B cell (primary cell): Measurements from ENCODE around the gene ARHGAP15. TPM values are rescaled to one million over a fixed set of nuclear protein-coding genes. Genes with fewer than 3 reads are reported as not detected.
A peak's percentile ranks its signal among the peaks of the same experiment; 100 is the strongest.

Experiments
- ATAC-seq: fragments of 200-7000 bp; cut with Tn5 transposase; one replicate; pipeline ENCODE4 v1.10.0; 2021; ENCODE audit warnings: low read depth, mild to moderate bottlenecking, moderate number of reproducible peaks, moderate library complexity
- CTCF ChIA-PET: fragments of 350-600 bp; sonication (Branson Sonifier 250); formaldehyde crosslinking; loops from one replicate; lab custom pipeline; 2021; ENCODE audit warnings: antibody characterized with exemption, inconsistent platforms; lab: Charles Lee
- POLR2A ChIA-PET: fragments of 350-600 bp; sonication (Branson Sonifier 250); formaldehyde crosslinking; loops from one replicate; lab custom pipeline; 2021; ENCODE audit warnings: antibody characterized with exemption; lab: Charles Lee
- DNase-seq: peaks from one replicate; pipeline ENCODE4 v3.0.0; 2013
- H2AFZ ChIP-seq: 2 replicates; pipeline ENCODE4 v1.6.1; 2012; ENCODE audit warnings: mild to moderate bottlenecking, low read depth, low read length; ENCODE audit not compliant: insufficient read depth, poor library complexity, severe bottlenecking
- H3K27ac ChIP-seq, 2 donors: 1 replicate in 1 of 2; 2 replicates in 1 of 2; pipeline ENCODE4 v1.5.1; 2012 to 2013; ENCODE audit warnings: low read length in 2 of 2, mild to moderate bottlenecking in 2 of 2, moderate library complexity in 1 of 2
- H3K27me3 ChIP-seq, 4 experiments: fragments of 200-600 bp in 1 of 4; sonication (generic) in 1 of 4; replicated peaks in 1 of 4; 1 replicate in 2 of 4; 2 replicates in 2 of 4; pipeline versions ENCODE4 v1.6.1 to v1.7.0; 2013 to 2016; ENCODE audit warnings: low read length in 3 of 4, mild to moderate bottlenecking in 2 of 4, mixed read lengths in 1 of 4, moderate library complexity in 1 of 4; ENCODE audit not compliant: insufficient read depth in 4 of 4, control insufficient read depth in 3 of 4; ENCODE audit errors: control extremely low read depth in 1 of 4
- H3K36me3 ChIP-seq, 2 experiments: replicated peaks in 1 of 2; 1 replicate in 1 of 2; 2 replicates in 1 of 2; pipeline versions ENCODE4 v1.6.1 to v1.7.1; 2013; ENCODE audit warnings: low read length in 1 of 2; ENCODE audit not compliant: insufficient read depth in 2 of 2, control insufficient read depth in 1 of 2; ENCODE audit errors: control extremely low read depth in 1 of 2, extremely low read depth in 1 of 2
- H3K4me1 ChIP-seq, 2 donors: fragments of 200-600 bp in 1 of 2; sonication (generic) in 1 of 2; 1 replicate in 1 of 2; 2 replicates in 1 of 2; pipeline versions ENCODE4 v1.5.1 to v1.6.1; 2013 to 2017; ENCODE audit warnings: low read length in 2 of 2; ENCODE audit not compliant: control insufficient read depth in 2 of 2, insufficient read depth in 2 of 2
- H3K4me2 ChIP-seq: replicated peaks from 2 replicates; pipeline ENCODE3; 2012; ENCODE audit warnings: mild to moderate bottlenecking, low read depth, low read length; ENCODE audit not compliant: poor library complexity, severe bottlenecking
- H3K4me3 ChIP-seq, 5 experiments: fragments of 200-600 bp in 1 of 5; sonication (generic) in 1 of 5; 1 replicate in 3 of 5; 2 replicates in 2 of 5; pipeline versions ENCODE4 v1.5.1 to v1.7.0; 2011 to 2016; ENCODE audit warnings: low read length in 4 of 5, mild to moderate bottlenecking in 4 of 5, low read depth in 2 of 5, control low read depth in 1 of 5, moderate library complexity in 1 of 5; ENCODE audit not compliant: insufficient read depth in 1 of 5; ENCODE audit errors: control extremely low read depth in 1 of 5, extremely low read depth in 1 of 5
- H3K79me2 ChIP-seq: fragments of 200-600 bp; sonication (generic); one replicate; pipeline ENCODE4 v1.6.0; 2016; ENCODE audit warnings: low read length; ENCODE audit not compliant: control insufficient read depth, insufficient read depth
- H3K9ac ChIP-seq: fragments of 200-600 bp; sonication (generic); 2 replicates; pipeline ENCODE4 v1.6.1; 2017; ENCODE audit warnings: mild to moderate bottlenecking, low read length, moderate library complexity
- H3K9me3 ChIP-seq, 3 donors: one replicate each; pipeline versions ENCODE4 v1.6.1 to v1.7.1; 2013; ENCODE audit warnings: low read length in 2 of 3; ENCODE audit not compliant: control insufficient read depth in 2 of 3, insufficient read depth in 1 of 3; ENCODE audit errors: control extremely low read depth in 1 of 3
- H4K20me1 ChIP-seq: 2 replicates; pipeline ENCODE4 v1.6.0; 2012; ENCODE audit warnings: mild to moderate bottlenecking, low read length; ENCODE audit not compliant: insufficient read depth, control insufficient read depth, poor library complexity, severe bottlenecking
- H3K27ac Mint-ChIP-seq: one replicate; pipeline ENCODE4 v1.8.0; 2021; ENCODE audit warnings: mixed read lengths
- H3K27me3 Mint-ChIP-seq: one replicate; pipeline ENCODE4 v1.8.0; 2021; ENCODE audit warnings: mixed read lengths
- H3K4me1 Mint-ChIP-seq: one replicate; pipeline ENCODE4 v1.8.0; 2021; ENCODE audit warnings: mixed read lengths
- H3K4me3 Mint-ChIP-seq: one replicate; pipeline ENCODE4 v1.8.0; 2021; ENCODE audit warnings: mixed read lengths
- H3K9me3 Mint-ChIP-seq: one replicate; pipeline ENCODE4 v1.8.0; 2022; ENCODE audit warnings: mixed read lengths; ENCODE audit not compliant: insufficient read depth
- CTCF ChIP-seq: fragments of 200-600 bp; IDR thresholded peaks from one replicate; pipeline ENCODE4 v1.8.0; 2022; ENCODE audit warnings: antibody characterized with exemption, mild to moderate bottlenecking
- EZH2 ChIP-seq: IDR thresholded peaks from 2 replicates; pipeline ENCODE4 v1.6.1; 2012; ENCODE audit warnings: borderline replicate concordance, low read depth, mild to moderate bottlenecking, moderate library complexity, low read length; ENCODE audit not compliant: insufficient read depth, poor library complexity, severe bottlenecking
- WGBS: methylation state at CpG from one replicate; pipeline ENCODE4 v1.1.5; 2013; ENCODE audit warnings: missing lambda C conversion rate; ENCODE audit not compliant: insufficient coverage; 5-methylcytosine and 5-hydroxymethylcytosine counted together
- intact Hi-C: fragments of 100-400 bp; cut with micrococcal nuclease; formaldehyde crosslinking; loops from one replicate; pipeline ENCODE4 v1.10.0; 2022
- polyA plus RNA-seq: library from polyadenylated mRNA; depleted of rRNA; stranded (reverse); fragments of >200 nt; gene quantifications from 2 replicates; pipeline ENCODE4 v1.2.3, GENCODE V29; 2012
- total RNA-seq, 2 donors: library from RNA; stranded (reverse); fragments of 120-200 nt in 1 of 2; gene quantifications; 1 replicate in 1 of 2; 2 replicates in 1 of 2; pipeline versions ENCODE4 v1.2.3 to v1.2.4, GENCODE V29; 2013 to 2022

The ARHGAP15 gene
- total and polyA plus RNA-seq, 2 donors (not counting 1 experiment from before 2014, with no cell fraction given): 58.6 to 187 TPM

GRCh38 chr2:143259368-143259958 is 130.2 kb downstream of the ARHGAP15 start:
- no peak for ATAC-seq
- Histone ChIP-seq H3K27ac (peak overlapping the region in 1 of 2 donors; percentile 79), H3K9ac (no peak overlapping the region), H3K4me2 (peak overlapping the region; percentile 29), H3K36me3 (peaks cover 2 to 6% of the 10 kb centered on the region in 2 experiments), H2AFZ (peak overlapping the region; percentile 52), H4K20me1 (peaks cover 6% of the 10 kb centered on the region), H3K9me3 (no peaks in the 10 kb centered on the region), H3K4me3 (no peak overlapping the region), H3K79me2 (peaks cover 39% of the 10 kb centered on the region), H3K4me1 (peaks cover 51 to 55% of the 10 kb centered on the region in 2 donors), H3K27me3 (no peaks in the 10 kb centered on the region)
- H3K9me3 Mint-ChIP-seq: no peaks in the 10 kb centered on the region
- intact Hi-C loops: loop anchor here (1.0 to 2.0 kb wide), 6 partner anchors 37 to 225 kb away; no protein-coding TSS in a partner anchor
- ChIA-PET CTCF (interaction anchor here (0.6 to 13.3 kb wide), 34 partner anchors 9 to 230 kb away, joined by 3 to 220 read pairs (median 8); partner anchors contain the start of gene ARHGAP15), POLR2A (interaction anchor here (2.0 kb wide), 1 partner anchor 149 kb away, joined by 4 read pairs; no protein-coding TSS in a partner anchor)
- no peak for TF ChIP-seq EZH2
- peak; percentile 92 for TF ChIP-seq CTCF
- peaks cover 66% of the 10 kb centered on the region for H3K4me1 Mint-ChIP-seq
- H3K4me3 Mint-ChIP-seq: peak overlapping the region; percentile 2
- peak; percentile 78 for DNase-seq
- H3K27ac Mint-ChIP-seq: peak overlapping the region; percentile 10
- WGBS: 0% methylated on average over 1 of the region's 5 CpGs
- no peaks in the 10 kb centered on the region for H3K27me3 Mint-ChIP-seq

GRCh38 chr2:143261986-143262385 is 132.8 kb downstream of the ARHGAP15 start:
- H3K36me3 ChIP-seq: peaks cover 2 to 10% of the 10 kb centered on the region in 2 experiments
- peaks cover 61% of the 10 kb centered on the region for H3K79me2 ChIP-seq
- peak overlapping the region; percentile 99 for H3K27ac Mint-ChIP-seq
- peaks cover 14% of the 10 kb centered on the region for H4K20me1 ChIP-seq
- peaks cover 2% of the 10 kb centered on the region for H3K9me3 Mint-ChIP-seq
- H2AFZ ChIP-seq: no peak overlapping the region
- TF ChIP-seq CTCF: no peak
- no peak for TF ChIP-seq EZH2
- peak overlapping the region; percentile 20 for H3K4me2 ChIP-seq
- WGBS: no CpG with 5 or more reads among the region's 4 CpGs
- H3K27ac ChIP-seq: peak overlapping the region; percentile 62 to 72
- DNase-seq: peak; percentile 75
- ChIA-PET POLR2A (interaction anchor here (1.1 kb wide), 1 partner anchor 279 kb away, joined by 4 read pairs; no protein-coding TSS in a partner anchor), CTCF (interaction anchor here (0.7 to 13.3 kb wide), 17 partner anchors 10 to 228 kb away, joined by 3 to 220 read pairs (median 8); no protein-coding TSS in a partner anchor)
- H3K4me1 ChIP-seq: peaks cover 42 to 44% of the 10 kb centered on the region in 2 donors
- peak overlapping the region; percentile 83 for H3K4me3 Mint-ChIP-seq
- peaks cover 50% of the 10 kb centered on the region for H3K4me1 Mint-ChIP-seq
- intact Hi-C loops: loop anchor here (2.0 kb wide), 1 partner anchor 23 kb away; no protein-coding TSS in a partner anchor
- H3K27me3 ChIP-seq: no peaks in the 10 kb centered on the region
- H3K27me3 Mint-ChIP-seq: no peaks in the 10 kb centered on the region
- no peak overlapping the region for H3K4me3 ChIP-seq
- peaks cover 0 to 7% (median 1%) of the 10 kb centered on the region in 3 donors for H3K9me3 ChIP-seq
- H3K9ac ChIP-seq: no peak overlapping the region
- ATAC-seq: peak; percentile 86
